HG03439 (cell line): ENCODE data around the gene HCFC2.

Experiments used
- ATAC-seq: cut with Tn5 transposase; IDR thresholded peaks from one replicate; pipeline ENCODE4 v1.9.1; 2021; ENCODE audit warnings: mild to moderate bottlenecking, moderate library complexity; ENCODE audit not compliant: unreplicated experiment

Gene HCFC2

DNA sequence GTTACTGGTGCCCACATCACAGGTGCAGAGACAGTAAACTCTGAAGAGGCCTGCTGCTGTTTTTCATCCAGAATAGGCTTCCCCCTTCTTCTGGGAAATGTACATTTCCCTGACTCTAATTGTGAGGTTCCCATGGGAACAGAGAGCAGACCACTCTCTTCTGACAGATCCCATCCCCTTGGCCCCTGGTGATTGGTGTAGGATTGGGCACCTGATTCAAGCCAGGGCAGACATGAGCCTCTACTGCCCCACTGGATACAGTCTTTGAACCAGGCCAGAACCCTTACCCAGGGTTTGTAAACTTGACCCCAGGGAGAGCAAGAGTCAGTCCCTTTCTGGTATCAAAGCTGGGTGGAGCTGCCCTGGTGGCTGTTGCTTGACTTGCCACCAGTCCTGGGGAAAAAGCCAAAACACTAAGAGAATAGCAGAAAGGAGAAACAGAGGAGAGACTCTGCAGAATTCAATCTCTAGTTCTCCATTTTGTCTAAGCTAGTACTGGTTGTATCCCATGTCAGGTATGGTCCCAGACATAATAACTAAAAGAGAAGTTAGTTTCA is 88.4 kb downstream of the HCFC2 start:
- no peak for ATAC-seq

DNA sequence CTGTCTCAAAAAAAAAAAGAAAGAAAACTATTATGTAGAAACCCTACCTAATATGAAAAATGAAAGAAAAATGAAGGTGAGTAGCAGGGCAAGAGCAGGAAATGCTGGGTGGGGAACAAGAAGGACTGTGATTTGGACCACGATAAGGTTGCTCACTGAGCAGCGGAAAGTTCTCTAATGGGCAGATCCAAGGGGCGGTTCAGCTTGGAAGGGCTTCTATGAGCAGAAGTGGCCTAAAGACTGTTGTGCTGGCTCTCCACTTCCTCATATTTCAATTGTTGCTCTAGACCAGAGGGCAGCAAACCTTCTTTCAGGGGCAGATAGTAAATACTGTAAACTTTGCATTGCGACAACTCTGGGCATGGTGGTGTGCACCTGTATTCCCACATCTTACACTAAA is 90.0 kb downstream of the HCFC2 start:
- no peak for ATAC-seq

DNA sequence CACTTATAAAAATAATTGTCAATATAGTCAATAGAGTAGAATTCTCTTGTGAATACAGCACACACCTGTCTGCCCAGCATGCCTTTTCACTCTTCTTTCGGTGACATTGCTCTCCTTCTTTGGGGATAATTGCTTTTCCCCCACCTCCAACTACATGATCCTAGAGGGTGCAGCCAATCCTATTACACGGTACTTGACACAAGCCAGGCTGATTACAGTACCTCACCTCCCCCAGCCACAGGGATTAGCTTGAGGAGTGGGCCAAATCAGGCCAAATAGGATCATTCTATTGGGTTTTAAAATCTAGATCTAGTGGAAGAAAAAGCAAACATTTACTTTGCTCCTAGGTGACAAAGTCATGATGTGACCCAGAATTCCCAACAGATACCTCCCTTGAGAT is 90.5 kb downstream of the HCFC2 start:
- no peak for ATAC-seq
